DND-41 (cell line): ENCODE results near the gene CDH16.
"Not testable (repeated sequence)": the region's sequence is repeated elsewhere in the genome, so short reads cannot be mapped to it uniquely, and the experiment has no call there.

Experiments used
- ATAC-seq: fragments of 200-7000 bp; cut with Tn5 transposase; 3 replicates; pipeline ENCODE4 v1.9.1; 2021; ENCODE audit warnings: low read depth; ENCODE audit not compliant: insufficient read depth
- DNase-seq: peaks from one replicate; pipeline ENCODE4 v3.0.0-alpha.2; 2020
- H2AFZ ChIP-seq: 2 replicates; pipeline ENCODE4 v1.6.0; 2012; ENCODE audit warnings: low read depth, low read length
- H3K27ac ChIP-seq: 2 replicates; pipeline ENCODE4 v1.5.1; 2012; ENCODE audit warnings: low read length, inconsistent platforms
- H3K27me3 ChIP-seq: fragments of 200-600 bp; sonication (generic); 2 replicates; pipeline ENCODE4 v1.6.0; 2012; ENCODE audit warnings: low read length, mild to moderate bottlenecking, inconsistent platforms; ENCODE audit not compliant: insufficient read depth, poor library complexity
- H3K36me3 ChIP-seq: 2 replicates; pipeline ENCODE4 v1.5.1; 2012; ENCODE audit warnings: low read length, inconsistent platforms; ENCODE audit not compliant: insufficient read depth
- H3K4me1 ChIP-seq: 2 replicates; pipeline ENCODE4 v1.5.1; 2012; ENCODE audit warnings: mild to moderate bottlenecking, low read length; ENCODE audit not compliant: insufficient read depth
- H3K4me2 ChIP-seq: 2 replicates; pipeline ENCODE4 v1.6.0; 2012; ENCODE audit warnings: mild to moderate bottlenecking, moderate library complexity, low read length, inconsistent platforms; ENCODE audit not compliant: insufficient read depth
- H3K4me3 ChIP-seq, 2 experiments: fragments of 200-600 bp in 1 of 2; shearing (Covaris generic) in 1 of 2; 2 replicates each; pipeline ENCODE4 v1.5.1; 2012 to 2016; ENCODE audit warnings: inconsistent platforms in 2 of 2, low read length in 2 of 2, mild to moderate bottlenecking in 2 of 2, low read depth in 1 of 2, moderate library complexity in 1 of 2
- H3K79me2 ChIP-seq: 2 replicates; pipeline ENCODE4 v1.6.0; 2012; ENCODE audit warnings: low read length, inconsistent platforms; ENCODE audit not compliant: insufficient read depth
- H3K9ac ChIP-seq: 2 replicates; pipeline ENCODE4 v1.6.0; 2012; ENCODE audit warnings: low read depth, mild to moderate bottlenecking, inconsistent platforms, low read length, moderate library complexity
- H3K9me3 ChIP-seq: 2 replicates; pipeline ENCODE4 v1.5.1; 2012; ENCODE audit warnings: low read length, moderate library complexity, mild to moderate bottlenecking, inconsistent platforms; ENCODE audit not compliant: insufficient read depth, severe bottlenecking
- H4K20me1 ChIP-seq: 2 replicates; pipeline ENCODE4 v1.6.0; 2012; ENCODE audit warnings: low read length; ENCODE audit not compliant: insufficient read depth
- EZH2 ChIP-seq: IDR thresholded peaks from 3 replicates; pipeline ENCODE4 v1.6.1; 2012; ENCODE audit warnings: borderline replicate concordance, low read depth, mild to moderate bottlenecking, moderate library complexity, low read length, inconsistent platforms; ENCODE audit not compliant: severe bottlenecking
- TF ChIP-seq, protein P1 (sequence below): IDR thresholded peaks from 2 replicates; pipeline ENCODE4 v1.5.1; 2012; ENCODE audit warnings: borderline replicate concordance, low read length, moderate library complexity, mild to moderate bottlenecking; ENCODE audit not compliant: poor library complexity, severe bottlenecking; ENCODE audit errors: extremely low read depth

The CDH16 gene

DNA sequence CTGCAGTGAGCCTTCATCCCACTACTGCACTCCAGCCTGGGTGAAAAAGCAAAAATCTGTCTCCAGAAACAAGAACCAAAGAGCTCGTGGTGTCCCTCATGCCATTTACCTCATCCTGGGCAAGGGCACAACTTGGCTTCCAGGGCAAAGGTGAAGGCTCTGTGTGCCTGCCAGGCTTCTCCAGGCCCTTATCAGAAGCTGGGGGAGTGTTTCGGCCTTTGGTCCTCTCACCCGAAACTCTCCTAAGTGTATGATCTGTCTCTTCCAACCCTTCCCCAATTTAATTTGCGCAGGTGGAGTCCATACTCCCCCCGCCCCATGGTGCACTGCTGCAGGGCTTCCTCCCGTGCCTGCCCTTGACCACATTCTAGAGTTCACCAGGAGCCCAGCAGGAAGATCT, 17.8 kb upstream of the CDH16 start:
- no peak overlapping the region; a peak in 1 of 4 replicates for H3K4me3 ChIP-seq
- H3K9ac ChIP-seq, result no peak overlapping the region
- H3K4me1 ChIP-seq, result peaks cover 38% of the 10 kb centered on the region
- H2AFZ ChIP-seq, result no peak overlapping the region
- no peaks in the 10 kb centered on the region for H3K9me3 ChIP-seq
- peaks cover 18% of the 10 kb centered on the region for H4K20me1 ChIP-seq
- ATAC-seq, result no peak
- H3K27me3 ChIP-seq, result no peaks in the 10 kb centered on the region
- no peak for TF ChIP-seq EZH2
- TF ChIP-seq, protein P1, sequence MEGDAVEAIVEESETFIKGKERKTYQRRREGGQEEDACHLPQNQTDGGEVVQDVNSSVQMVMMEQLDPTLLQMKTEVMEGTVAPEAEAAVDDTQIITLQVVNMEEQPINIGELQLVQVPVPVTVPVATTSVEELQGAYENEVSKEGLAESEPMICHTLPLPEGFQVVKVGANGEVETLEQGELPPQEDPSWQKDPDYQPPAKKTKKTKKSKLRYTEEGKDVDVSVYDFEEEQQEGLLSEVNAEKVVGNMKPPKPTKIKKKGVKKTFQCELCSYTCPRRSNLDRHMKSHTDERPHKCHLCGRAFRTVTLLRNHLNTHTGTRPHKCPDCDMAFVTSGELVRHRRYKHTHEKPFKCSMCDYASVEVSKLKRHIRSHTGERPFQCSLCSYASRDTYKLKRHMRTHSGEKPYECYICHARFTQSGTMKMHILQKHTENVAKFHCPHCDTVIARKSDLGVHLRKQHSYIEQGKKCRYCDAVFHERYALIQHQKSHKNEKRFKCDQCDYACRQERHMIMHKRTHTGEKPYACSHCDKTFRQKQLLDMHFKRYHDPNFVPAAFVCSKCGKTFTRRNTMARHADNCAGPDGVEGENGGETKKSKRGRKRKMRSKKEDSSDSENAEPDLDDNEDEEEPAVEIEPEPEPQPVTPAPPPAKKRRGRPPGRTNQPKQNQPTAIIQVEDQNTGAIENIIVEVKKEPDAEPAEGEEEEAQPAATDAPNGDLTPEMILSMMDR, result no peak
- peaks cover 49% of the 10 kb centered on the region for H3K79me2 ChIP-seq
- no peak for DNase-seq
- no peak overlapping the region for H3K27ac ChIP-seq
- peaks cover 50% of the 10 kb centered on the region for H3K36me3 ChIP-seq
- peak overlapping the region; percentile 97 for H3K4me2 ChIP-seq

DNA sequence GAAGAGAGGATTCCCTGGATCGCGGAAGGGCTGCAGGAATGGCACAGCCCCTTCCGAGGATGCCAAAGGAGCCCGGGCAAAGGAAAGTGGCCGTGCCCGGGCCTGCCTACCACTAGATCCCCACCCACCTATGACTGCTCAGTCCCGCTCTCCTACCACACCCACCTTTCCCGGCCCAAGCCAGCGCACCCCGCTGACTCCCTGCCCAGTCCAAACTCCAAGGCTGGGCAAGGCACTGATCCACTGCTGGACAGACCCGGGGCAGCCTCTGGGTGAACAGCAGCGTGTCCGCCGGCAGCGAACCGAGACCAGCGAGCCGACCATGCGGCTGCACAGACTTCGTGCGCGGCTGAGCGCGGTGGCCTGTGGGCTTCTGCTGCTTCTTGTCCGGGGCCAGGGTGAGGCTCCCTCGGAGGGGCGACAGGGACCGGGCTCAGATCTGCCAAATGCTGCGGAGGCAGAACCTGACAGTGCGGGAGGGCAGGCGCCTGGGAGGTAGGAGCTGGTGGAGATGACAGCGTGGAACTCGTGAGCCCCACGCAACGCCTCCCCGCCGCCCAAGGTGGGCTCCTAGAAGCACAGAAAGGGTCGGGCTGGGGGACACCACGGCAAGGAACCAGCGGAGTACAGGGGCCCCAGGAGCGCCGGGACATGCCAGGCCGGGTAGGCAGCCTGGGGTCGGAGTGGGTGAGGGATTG, 16.8 kb upstream of the CDH16 start, which contains the start of gene CES2:
Gene CES2 (plus strand): TSS at position 203 of the 698 bp plus-strand sequence. CDS start 120 bp downstream, at position 323.
- peaks cover 49% of the 10 kb centered on the region for H3K79me2 ChIP-seq
- H3K36me3 ChIP-seq, result peaks cover 40% of the 10 kb centered on the region
- DNase-seq (no peak), ATAC-seq (no peak)
- peak within 1 kb of the TSS; percentile 90 for H3K27ac ChIP-seq
- H3K4me1 ChIP-seq, result peaks cover 38% of the 10 kb centered on the region
- peak within 1 kb of the TSS; percentile 97 for H3K4me2 ChIP-seq
- TF ChIP-seq EZH2, result no peak
- TF ChIP-seq, protein P1, result no peak
- peak within 1 kb of the TSS; percentile 98 for H3K9ac ChIP-seq
- peak within 1 kb of the TSS; percentile 96 for H2AFZ ChIP-seq
- peak within 1 kb of the TSS; percentile 96 to 97 for H3K4me3 ChIP-seq
- no peaks in the 10 kb centered on the region for H3K9me3 ChIP-seq
- H4K20me1 ChIP-seq, result peaks cover 14% of the 10 kb centered on the region
- H3K27me3 ChIP-seq, result no peaks in the 10 kb centered on the region

DNA sequence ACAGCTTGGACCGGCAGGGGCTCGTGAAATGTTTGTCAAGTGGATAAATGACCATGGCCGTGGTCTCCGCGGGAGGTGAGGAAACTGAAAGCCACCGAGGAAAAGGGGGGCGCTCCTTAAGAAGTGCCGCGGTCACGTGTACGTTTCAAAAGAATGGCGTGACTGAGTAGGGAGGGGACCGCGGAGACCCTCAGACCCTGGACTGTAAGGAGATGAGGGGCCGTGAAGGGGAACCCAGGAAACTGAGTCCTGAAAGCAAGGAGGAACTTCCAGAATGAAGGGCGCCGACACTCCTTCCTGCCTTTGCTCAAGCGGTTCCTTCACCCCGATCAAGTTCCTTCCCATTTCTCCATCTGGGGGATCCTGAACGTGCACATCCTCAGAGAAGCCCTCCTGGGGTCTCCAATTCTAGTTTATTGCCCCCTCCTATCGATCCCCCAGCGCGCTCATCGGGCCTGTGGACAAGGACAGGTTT, 16.2 kb upstream of the CDH16 start:
- peak overlapping the region; percentile 96 for H2AFZ ChIP-seq
- H3K9ac ChIP-seq, result peak overlapping the region; percentile 98
- H3K36me3 ChIP-seq, result peaks cover 34% of the 10 kb centered on the region
- not testable (repeated sequence) for DNase-seq, H3K27me3 ChIP-seq, H3K9me3 ChIP-seq
- peaks cover 49% of the 10 kb centered on the region for H3K79me2 ChIP-seq
- H3K4me3 ChIP-seq, result peak overlapping the region; percentile 96 to 97
- peaks cover 13% of the 10 kb centered on the region for H4K20me1 ChIP-seq
- peak; percentile 9; the same call in 2 of the 3 replicates for ATAC-seq
- peaks cover 38% of the 10 kb centered on the region for H3K4me1 ChIP-seq
- H3K4me2 ChIP-seq, result peak overlapping the region; percentile 97
- H3K27ac ChIP-seq, result peak overlapping the region; percentile 90

DNA sequence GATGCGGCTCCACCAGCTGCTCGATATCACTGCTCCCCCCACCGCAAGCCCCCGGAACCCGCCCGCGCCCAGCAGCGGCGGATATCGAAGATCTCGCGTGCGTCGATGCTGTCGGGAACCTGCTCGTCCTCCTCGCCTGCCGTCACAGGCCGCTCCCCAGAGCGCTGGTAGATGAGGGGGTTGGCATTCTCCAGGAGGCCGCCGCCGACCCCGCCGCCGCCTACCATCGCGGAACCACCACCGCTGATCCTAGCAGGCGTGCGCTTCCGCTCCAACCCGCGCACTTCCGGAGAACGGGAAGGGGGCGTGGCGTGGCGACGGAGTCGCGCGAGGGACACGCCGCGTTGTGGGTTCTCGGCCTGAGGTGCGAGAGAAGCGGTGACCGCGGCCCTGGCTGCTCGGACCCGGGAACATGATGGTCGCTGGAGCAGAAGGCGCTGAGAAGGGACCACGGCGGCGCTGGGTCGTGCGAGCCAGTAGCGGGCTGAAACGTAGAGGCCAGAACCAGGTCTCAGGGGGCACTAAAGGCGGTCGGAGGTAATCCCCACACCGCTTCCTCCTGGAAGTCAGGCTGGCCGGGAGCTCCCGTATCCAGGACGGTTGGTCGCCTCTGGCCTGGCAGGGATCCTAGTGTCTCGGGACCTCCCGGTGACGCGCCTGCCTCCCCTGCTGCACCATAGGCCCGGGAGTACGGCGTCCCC, 15.6 kb upstream of the CDH16 start, which contains the start of gene CIAO2B:
Gene CIAO2B (minus strand): TSS at position 265 of the 701 bp plus-strand sequence. CDS start 38 bp downstream, at position 227.
- Histone ChIP-seq H3K4me3 (peak within 1 kb of the TSS; percentile 96 to 97), H3K9ac (peak within 1 kb of the TSS; percentile 98), H3K27me3 (no peaks in the 10 kb centered on the region), H3K4me1 (peaks cover 38% of the 10 kb centered on the region), H3K79me2 (peaks cover 49% of the 10 kb centered on the region), H4K20me1 (peaks cover 13% of the 10 kb centered on the region), H3K36me3 (peaks cover 30% of the 10 kb centered on the region), H3K4me2 (peak within 1 kb of the TSS; percentile 97), H3K27ac (peak within 1 kb of the TSS; percentile 90), H3K9me3 (no peaks in the 10 kb centered on the region), H2AFZ (peak within 1 kb of the TSS; percentile 96)
- TF ChIP-seq, protein P1, result peak; percentile 5
- no peak for TF ChIP-seq EZH2
- ATAC-seq, result peak; percentile 88
- peak; percentile 89 for DNase-seq
